Activated CD8-positive, alpha-beta memory T cell treated with anti-CD3 and anti-CD28 coated beads, Interleukin-2, amount 50 U/mL, for 4 hours (primary cell): ENCODE measurements around the gene TC2N.
"Not testable (repeated sequence)": the region's sequence is repeated elsewhere in the genome, so short reads cannot be mapped to it uniquely, and the experiment has no call there.

Experiments
- DNase-seq: peaks from one replicate; pipeline ENCODE4 v3.0.0-alpha.2; 2020

The TC2N gene

DNA sequence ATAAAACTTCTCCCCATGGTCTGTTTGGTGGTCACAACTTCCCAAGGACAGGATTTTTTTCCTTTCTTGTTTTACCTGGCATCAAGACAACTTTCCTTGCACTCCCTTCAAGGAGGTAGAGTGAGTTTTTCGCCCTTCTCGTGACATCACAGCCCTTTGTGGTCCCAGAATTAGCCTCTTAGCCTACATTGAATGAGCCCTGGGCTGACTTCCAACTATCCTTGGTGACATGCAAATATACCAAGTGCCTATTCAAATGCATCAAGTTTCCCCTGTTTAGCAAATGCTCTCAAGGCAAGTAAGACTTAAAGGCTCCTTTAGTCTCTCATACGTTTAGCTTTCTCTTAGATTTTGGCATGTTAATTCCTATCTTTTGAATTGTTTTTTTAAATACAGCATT lies 36.6 kb downstream of the TC2N start:
- no peak for DNase-seq

- no peak for DNase-seq
Measured at GRCh38 chr14:91829511-91829910, 37.8 kb downstream of the TC2N start.

GRCh38 chr14:91827746-91828145 lies 39.6 kb downstream of the TC2N start:
- DNase-seq = no peak

DNA sequence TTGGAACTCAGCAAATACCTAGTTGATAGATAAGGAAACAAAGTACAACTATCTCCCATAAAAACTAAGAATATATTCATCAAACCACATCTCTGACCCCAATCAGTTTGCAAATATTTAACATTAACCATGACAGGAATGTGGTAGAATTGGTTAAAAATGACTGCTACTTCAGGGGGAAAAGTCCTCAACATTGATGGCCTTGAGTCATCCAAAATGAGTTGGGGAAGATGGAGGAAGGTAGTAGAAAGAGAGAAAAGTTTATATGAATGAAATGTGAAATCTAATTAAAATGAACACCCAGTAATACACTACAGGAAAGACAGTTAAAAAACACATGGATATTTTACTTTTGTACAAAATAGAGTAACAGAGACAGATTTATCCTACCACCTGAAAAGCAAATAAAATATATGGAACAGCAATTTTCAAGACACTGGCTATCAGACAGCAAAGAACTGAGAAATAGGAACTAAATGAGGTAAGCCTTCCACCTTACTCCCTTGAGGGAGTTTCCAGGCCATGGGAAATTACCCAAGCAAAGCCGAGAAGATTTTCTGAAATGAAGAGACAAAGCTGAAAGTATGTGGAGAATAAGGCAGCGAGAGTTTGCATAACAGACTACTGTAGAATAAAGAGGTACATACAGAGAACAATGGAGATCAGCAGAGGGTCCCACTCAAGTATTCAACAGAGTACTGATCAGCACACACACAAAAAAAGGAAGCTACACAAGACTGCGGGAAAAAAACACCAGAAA lies 49.6 kb downstream of the TC2N start:
- no peak for DNase-seq

DNA sequence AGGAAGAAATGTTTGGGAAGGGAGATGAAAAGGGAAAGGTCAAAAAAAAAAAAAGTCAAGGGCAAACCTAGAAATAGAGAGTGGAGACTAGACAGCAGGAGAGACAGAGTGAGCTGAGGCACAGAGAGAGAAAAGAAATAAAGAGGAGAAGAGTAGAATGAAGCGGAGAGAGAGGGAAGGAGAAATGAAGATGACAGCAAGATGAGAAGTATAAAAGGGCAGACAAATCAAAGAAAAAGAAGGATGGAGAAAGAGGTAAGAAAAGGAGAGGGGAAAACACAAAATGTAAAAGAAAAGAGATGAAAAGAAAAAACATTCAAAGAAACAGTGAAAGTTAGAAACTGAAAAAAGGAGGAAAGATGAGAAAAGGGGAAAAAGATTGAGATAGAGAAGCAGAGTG lies 53.0 kb downstream of the TC2N start:
- no peak for DNase-seq

GRCh38 chr14:91810699-91811098 lies 56.6 kb downstream of the TC2N start:
- no peak for DNase-seq

DNA sequence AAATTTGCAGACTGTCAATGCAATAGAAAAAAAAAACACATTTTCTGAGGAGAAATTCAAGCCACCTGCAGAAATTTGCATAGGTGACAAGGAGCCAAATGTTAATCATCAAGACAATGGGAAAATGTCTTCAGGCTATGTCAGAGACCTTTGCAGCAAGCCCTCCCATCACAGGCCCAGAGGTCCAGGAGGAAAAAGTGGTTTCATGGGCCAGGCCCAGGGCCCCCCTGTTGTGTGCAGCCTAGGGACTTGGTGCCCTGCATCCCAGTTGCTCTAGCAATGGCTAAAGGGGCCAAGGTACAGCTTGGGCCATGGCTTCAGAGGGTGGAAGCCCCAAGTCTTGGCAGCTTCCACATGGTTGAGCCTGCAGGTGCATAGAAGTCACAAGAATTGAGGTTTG lies 60.6 kb downstream of the TC2N start:
- no peak for DNase-seq

DNA sequence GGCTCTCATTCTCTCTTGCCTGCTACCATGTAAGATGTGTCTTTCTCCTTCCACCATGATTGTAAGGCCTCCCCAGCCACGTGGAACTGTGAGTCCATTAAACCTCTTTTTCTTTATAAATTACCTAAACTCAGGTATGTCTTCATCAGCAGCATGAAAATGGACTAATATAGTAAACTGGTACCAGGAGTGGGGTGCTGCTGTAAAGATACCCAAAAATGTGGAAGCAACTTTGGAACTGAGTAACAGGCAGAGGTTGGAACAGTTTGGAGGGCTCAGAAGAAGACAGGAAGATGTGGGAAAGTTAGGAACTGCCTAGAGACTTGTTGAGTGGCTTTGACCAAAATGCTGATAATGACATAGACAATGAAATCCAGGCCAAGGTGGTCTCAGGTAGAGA lies 61.2 kb downstream of the TC2N start:
- not testable (repeated sequence) for DNase-seq

GRCh38 chr14:91805659-91806058 lies 61.7 kb downstream of the TC2N start:
- DNase-seq = no peak

DNA sequence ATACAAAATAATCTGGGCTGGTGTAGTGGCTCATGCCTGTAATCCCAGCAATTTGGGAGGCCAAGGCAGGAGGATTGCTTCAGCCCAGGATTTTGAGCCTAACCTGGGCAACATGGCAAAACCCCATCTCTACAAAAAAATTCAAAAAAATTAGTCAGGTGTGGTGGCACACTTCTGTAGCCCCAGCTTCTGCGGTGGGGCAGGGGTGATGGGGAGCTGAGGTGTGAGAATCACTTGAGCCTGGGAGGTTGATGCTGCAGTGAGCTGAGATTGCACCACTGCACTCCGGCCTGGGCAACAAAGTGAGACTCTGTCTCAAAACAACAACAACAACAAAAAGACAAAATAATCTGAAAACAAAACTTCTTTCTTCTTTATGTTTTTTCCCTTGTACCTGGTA lies 66.0 kb downstream of the TC2N start:
- DNase-seq = no peak

- DNase-seq = no peak
Measured at GRCh38 chr14:91796617-91797347, 70.6 kb downstream of the TC2N start.

- DNase-seq = no peak
Measured at GRCh38 chr14:91793704-91794103, 73.6 kb downstream of the TC2N start.

GRCh38 chr14:91786188-91786587 lies 81.1 kb downstream of the TC2N start:
- no peak for DNase-seq

DNA sequence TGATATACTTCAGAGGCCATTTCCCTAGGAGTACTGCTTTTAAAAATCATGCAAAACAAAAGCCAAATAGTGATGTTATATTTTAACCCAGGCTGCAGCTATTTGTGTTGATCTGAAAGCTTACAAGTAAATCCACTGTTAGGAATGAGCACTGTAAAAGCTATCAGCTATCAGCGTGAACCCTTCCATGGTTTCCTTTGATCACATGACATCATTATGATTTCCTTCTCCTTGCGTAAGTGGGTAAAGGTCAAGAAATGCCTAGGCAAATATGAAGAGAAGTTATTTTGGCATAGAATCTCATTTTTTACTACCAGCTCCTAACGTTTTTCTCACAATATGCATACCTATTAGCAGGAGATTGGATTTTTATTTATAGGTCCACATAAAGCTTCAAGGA lies 86.9 kb downstream of the TC2N start:
- no peak for DNase-seq

DNA sequence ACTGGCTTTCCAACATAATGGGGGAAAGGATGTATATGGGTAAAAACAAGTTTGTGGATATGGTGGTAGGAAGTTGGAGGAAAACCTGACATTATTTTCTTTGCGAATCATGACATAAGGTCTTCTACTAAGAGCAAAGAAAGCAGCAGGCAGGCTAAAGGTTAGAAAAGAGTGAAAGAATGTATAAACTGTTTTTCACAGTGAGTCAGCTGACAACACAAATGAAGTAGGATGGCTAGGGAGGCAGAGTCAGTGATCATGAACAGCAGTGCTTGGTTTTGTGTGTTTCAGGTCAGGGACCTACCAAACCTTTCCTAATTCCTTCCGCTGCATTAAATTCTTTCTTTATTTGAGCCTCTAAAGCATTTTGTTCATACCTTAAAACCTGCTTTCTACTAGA lies 89.1 kb downstream of the TC2N start:
- no peak for DNase-seq

DNA sequence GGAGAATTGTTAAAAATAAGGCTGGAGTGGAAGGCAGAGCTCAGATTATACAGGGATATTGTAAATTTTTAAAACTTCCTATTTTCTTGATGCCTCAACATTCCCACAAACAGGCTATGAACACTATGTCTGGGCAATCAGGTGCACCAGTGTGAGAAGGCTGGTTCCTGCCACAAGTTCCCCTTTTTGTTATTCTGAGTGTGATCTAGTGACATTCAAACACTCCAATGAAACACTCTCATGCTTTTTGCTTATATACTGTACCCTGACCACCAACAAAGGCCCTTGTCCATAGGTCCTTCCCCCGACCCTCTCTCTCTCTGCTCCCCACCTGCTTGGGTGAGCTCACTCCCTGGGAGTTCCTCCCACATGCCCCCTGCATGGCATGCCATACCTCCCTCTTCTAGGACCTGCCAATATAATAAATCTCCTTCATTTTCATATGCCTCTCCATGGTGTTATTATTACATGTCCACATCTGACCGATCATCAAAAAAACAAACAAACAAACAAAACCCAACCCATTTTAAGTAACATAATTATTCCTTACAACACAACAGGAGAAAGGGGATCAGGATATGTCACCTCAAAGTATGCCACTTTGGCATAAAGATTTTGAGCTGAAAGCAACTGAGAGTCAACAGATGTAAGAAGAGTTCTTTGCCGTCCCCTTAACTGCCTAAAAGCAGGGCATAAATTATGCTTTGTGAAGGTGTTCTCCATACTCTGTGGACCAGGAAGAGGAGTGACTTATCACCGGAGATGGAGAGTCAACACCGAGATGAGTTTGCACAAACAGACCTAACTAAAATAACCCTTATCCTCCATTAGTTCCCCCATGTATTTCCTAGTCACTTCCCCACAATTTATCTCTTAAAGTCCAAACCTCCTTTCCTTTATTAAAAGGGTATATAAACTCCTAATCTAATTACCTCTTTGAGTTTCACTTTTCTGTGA lies 92.9 kb downstream of the TC2N start:
- no peak for DNase-seq

GRCh38 chr14:91770185-91770584 lies 97.2 kb downstream of the TC2N start:
- DNase-seq = no peak

GRCh38 chr14:91755570-91756295 lies 111.6 kb downstream of the TC2N start:
- DNase-seq = no peak

GRCh38 chr14:91754819-91755218 lies 112.5 kb downstream of the TC2N start:
- DNase-seq = no peak

DNA sequence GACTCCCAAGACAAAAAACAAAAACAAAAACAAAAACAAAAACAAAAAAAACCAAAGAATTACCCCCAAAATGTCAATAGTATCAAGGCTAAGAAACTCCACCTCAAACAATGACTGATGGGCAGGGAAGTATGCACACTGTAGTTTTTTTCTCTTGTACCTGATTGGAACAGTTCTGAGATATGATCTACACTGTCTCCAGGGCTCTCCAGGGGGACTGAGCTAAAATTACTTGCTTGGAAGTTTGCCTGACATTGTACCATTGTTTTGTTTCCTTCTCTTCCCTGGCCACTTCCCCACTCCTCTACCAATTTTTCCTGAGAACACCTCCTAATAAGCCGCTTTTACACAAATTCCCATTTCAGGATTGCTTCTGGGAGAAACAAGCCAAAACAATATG lies 113.2 kb downstream of the TC2N start:
- DNase-seq = no peak

GRCh38 chr14:91753501-91754128 lies 113.7 kb downstream of the TC2N start:
- no peak for DNase-seq

GRCh38 chr14:91752961-91753360 lies 114.4 kb downstream of the TC2N start:
- DNase-seq = no peak
